ENCODE measurements around the gene PIWIL4. TPM values are rescaled to one million over a fixed set of nuclear protein-coding genes. Genes with fewer than 3 reads are reported as not detected.

Gene PIWIL4
- total and polyA plus RNA-seq, 8 donors = 1.3 to 7.5 (median 5.7) TPM

DNA sequence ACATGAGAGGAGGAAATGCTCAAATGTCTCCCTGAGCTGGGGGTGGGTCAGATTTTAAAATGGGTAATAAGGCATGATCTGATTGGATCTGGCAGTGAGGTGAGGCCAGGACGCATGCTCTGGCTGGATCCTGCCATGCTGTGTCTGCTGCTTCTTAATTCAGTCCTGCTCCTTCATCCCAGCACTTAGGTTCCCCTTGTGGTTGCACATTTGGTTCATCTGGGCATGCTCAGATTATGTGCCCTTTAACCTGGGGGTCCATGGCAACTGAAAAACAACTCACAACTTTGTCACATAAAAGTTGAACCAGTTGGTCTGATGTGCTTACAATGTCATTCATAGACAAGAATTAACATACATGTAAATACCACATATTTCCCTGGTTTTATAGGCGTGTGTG is 67.9 kb downstream of the PIWIL4 start:
- TF ChIP-seq, protein P1, sequence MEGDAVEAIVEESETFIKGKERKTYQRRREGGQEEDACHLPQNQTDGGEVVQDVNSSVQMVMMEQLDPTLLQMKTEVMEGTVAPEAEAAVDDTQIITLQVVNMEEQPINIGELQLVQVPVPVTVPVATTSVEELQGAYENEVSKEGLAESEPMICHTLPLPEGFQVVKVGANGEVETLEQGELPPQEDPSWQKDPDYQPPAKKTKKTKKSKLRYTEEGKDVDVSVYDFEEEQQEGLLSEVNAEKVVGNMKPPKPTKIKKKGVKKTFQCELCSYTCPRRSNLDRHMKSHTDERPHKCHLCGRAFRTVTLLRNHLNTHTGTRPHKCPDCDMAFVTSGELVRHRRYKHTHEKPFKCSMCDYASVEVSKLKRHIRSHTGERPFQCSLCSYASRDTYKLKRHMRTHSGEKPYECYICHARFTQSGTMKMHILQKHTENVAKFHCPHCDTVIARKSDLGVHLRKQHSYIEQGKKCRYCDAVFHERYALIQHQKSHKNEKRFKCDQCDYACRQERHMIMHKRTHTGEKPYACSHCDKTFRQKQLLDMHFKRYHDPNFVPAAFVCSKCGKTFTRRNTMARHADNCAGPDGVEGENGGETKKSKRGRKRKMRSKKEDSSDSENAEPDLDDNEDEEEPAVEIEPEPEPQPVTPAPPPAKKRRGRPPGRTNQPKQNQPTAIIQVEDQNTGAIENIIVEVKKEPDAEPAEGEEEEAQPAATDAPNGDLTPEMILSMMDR (IDR thresholded peaks at IDR 0.05) = no peak
- DNase-seq = no peak
- Histone ChIP-seq H3K27me3 (no peaks in the 10 kb centered on the region), H3K36me3 (no peaks in the 10 kb centered on the region), H3K4me1 (peaks cover 12% of the 10 kb centered on the region in 2 donors), H3K9me3 (no peaks in the 10 kb centered on the region), H3K4me3 (no peak overlapping the region), H3K27ac (no peak overlapping the region)
- intact Hi-C loops (cut with DNase I) = no loop called here
- ATAC-seq = no peak

DNA sequence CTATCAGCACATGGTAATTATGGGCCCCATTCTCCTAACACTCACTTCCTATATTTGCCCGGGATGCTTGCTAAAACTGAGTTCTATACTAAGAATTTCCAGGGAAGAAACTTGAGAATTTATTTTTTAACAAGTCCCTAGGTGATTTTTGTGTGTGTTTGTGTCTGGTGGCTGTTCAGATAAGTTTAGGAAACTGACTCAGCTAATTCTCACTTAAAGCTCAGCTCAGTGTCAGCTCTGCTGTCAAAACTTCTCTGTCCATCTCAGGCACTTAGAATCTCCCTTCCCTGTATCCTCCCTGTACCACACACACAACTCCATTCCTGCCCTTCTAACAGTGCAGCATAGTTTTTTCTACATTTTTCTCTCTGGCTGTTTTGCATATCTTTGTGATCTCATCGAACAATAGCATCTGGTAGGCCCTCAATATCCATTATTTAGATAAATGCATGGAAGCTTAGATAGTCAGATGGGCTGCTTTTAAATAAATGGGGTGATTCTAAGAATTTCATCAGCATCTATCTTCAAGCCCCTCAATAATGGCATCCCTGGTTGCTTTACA is 69.3 kb downstream of the PIWIL4 start:
- TF ChIP-seq, protein P1 (IDR thresholded peaks at IDR 0.05) = no peak
- intact Hi-C loops (cut with DNase I) = no loop called here
- no peak for ATAC-seq
- DNase-seq = no peak
- H3K4me3 ChIP-seq = no peak overlapping the region
- H3K27me3 ChIP-seq = no peaks in the 10 kb centered on the region
- H3K36me3 ChIP-seq = no peaks in the 10 kb centered on the region
- no peak overlapping the region for H3K27ac ChIP-seq
- no peaks in the 10 kb centered on the region for H3K9me3 ChIP-seq
- peaks cover 12% of the 10 kb centered on the region in 2 donors for H3K4me1 ChIP-seq

DNA sequence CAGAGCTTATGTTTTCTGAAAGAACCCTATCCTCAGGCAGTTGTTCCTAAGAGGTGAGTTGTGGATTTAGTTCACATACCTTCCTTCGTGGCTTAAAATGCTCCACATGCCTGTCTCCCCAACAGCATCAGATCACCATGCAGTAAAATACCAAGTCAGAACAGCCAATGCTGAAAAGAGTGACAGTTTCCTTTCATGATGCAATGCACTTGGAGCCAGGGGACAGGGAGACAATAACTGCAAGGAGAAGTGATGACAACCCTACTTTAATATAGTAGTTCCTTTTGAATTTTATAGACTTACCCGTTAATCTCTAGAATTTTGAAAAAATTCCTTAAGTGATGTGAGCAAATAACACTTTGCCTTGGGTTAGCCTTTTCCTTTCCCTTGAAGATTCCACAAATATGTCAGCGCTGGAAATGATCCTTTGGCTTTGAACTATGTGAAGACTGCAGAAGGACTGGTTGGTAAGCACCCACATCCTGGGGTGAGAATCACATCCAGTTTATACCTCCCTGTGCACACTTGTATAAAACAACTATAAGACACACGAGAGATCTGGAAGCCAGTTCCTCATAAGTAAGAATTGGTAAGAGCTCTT is 71.2 kb downstream of the PIWIL4 start:
- no peak for DNase-seq
- H3K4me1 ChIP-seq = peaks cover 12% of the 10 kb centered on the region in 2 donors
- peak overlapping the region; percentile 13 to 76 for H3K27ac ChIP-seq
- peak; percentile 22 for ATAC-seq
- H3K27me3 ChIP-seq = no peaks in the 10 kb centered on the region
- peak overlapping the region in 1 of 2 donors; percentile 3 for H3K4me3 ChIP-seq
- intact Hi-C loops (cut with DNase I) = no loop called here
- no peaks in the 10 kb centered on the region for H3K36me3 ChIP-seq
- TF ChIP-seq, protein P1 (IDR thresholded peaks at IDR 0.05) = no peak
- H3K9me3 ChIP-seq = no peaks in the 10 kb centered on the region

DNA sequence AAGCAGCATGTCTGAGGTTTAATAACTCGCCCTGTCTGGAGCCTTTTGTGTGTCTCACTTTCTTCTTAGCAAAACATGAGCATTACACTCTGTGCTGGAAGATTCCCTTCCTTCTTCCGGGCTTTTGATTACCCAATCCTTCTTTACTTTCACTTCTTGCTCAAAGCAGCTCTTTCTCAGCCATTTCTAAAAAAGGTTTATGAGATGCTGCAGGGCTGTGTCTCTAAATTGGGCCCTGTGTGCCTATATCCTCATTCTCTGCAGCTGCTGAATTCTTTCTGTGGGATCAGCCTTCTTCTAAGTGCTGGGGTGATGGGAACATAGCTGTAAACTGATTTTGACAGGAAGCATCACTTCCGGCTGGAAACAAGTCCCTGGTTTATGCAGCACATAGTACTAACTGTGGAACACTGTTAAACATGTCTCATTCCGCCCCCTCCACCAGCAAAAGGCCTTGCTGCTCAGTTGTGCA is 71.8 kb downstream of the PIWIL4 start:
- ATAC-seq (peak; percentile 87), DNase-seq (peak in 2 of 4 donors; percentile 8 to 21)
- H3K36me3 ChIP-seq = no peaks in the 10 kb centered on the region
- intact Hi-C loops (cut with DNase I) = no loop called here
- peaks cover 12% of the 10 kb centered on the region in 2 donors for H3K4me1 ChIP-seq
- H3K27ac ChIP-seq = peak overlapping the region; percentile 13 to 76
- H3K27me3 ChIP-seq = no peaks in the 10 kb centered on the region
- peak overlapping the region in 1 of 2 donors; percentile 3 for H3K4me3 ChIP-seq
- TF ChIP-seq, protein P1 (IDR thresholded peaks at IDR 0.05) = no peak
- H3K9me3 ChIP-seq = no peaks in the 10 kb centered on the region

DNA sequence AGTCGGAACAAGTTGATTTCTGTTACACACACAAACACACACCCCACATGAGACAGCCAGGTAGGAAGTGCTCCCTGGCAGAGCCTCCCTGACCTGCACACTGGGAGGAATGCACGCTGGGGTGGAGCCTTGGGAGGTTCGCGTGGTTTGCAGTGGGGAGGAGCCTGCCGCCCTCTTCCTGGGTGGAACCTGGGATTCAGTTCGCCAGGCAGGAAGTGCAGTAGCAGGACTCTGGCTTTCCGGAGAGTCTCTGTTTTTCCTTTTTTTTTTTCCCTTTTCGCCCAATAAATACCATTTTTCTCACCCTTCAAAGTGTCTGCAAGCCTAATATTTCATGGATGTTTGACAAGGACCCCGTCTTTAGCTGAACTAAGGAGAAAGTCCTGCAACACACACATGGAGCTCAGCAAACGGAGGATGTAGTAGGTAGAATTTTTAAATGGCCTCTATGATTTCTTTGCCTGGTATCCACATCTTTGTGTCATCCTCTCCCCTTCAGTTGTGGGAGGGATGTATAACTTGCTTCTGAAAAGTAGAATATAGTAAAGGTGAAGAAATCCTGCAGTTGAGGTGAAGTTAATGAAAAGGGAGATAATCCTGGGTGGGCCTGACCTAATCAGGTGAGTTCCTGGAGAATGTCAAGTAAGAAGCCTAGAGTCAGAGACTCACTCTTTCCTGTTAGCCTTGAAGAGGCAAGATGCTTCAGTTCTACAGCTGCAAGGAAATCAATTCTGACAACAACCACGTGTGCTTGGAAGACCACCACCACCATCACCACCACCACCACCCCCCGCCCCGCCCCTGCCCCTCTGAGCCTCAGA is 72.9 kb downstream of the PIWIL4 start:
- intact Hi-C loops (cut with DNase I) = no loop called here
- peak; percentile 39 for ATAC-seq
- Histone ChIP-seq H3K27ac (no peak overlapping the region), H3K9me3 (no peaks in the 10 kb centered on the region), H3K36me3 (no peaks in the 10 kb centered on the region), H3K4me1 (peaks cover 12 to 13% of the 10 kb centered on the region in 2 donors), H3K27me3 (no peaks in the 10 kb centered on the region), H3K4me3 (no peak overlapping the region)
- TF ChIP-seq, protein P1 (IDR thresholded peaks at IDR 0.05) = no peak
- DNase-seq = peak in 1 of 4 donors; percentile 67
